GM12878 (cell line): ENCODE measurements around the gene RPS8. TPM values are rescaled to one million over a fixed set of nuclear protein-coding genes. Genes with fewer than 3 reads are reported as not detected.
"Not testable (repeated sequence)": the region's sequence is repeated elsewhere in the genome, so short reads cannot be mapped to it uniquely, and the experiment has no call there.

Source experiments
- ATAC-seq: fragments of 200-7000 bp; cut with Tn5 transposase; 3 replicates; pipeline ENCODE4 v1.9.1; 2020; ENCODE audit warnings: mild to moderate bottlenecking, moderate library complexity
- BruUV-seq: library from RNA; stranded (reverse); fragments of 400-500 nt; replicated peaks from 2 replicates; lab custom pipeline; 2021; lab: Mats Ljungman, UMichigan
- CTCF ChIA-PET: fragments of 300-600 bp; sonication (Branson Sonifier 250); formaldehyde crosslinking; extraction: SDS; loops from one replicate; lab custom pipeline; 2021; ENCODE audit warnings: inconsistent platforms; lab: Yijun Ruan, JAX
- POLR2A ChIA-PET: fragments of 350-600 bp; formaldehyde crosslinking; extraction: SDS; loops from one replicate; lab custom pipeline; 2021; ENCODE audit warnings: inconsistent platforms; lab: Charles Lee
- RAD21 ChIA-PET: fragments of 300-600 bp; sonication (Branson Sonifier 250); formaldehyde crosslinking; loops from one replicate; lab custom pipeline; 2023; ENCODE audit warnings: antibody characterized with exemption; ENCODE audit not compliant: unreplicated experiment; lab: Charles Lee
- SMC1A ChIA-PET: fragments of 300-600 bp; sonication (Branson Sonifier 250); formaldehyde crosslinking; loops from one replicate; lab custom pipeline; 2023; ENCODE audit not compliant: unreplicated experiment, uncharacterized antibody; lab: Charles Lee
- DNase-seq: peaks from one replicate; pipeline ENCODE4 v3.0.0-alpha.2; 2011; ENCODE audit warnings: low read depth, low spot score
- FAIRE-seq: peaks from 3 replicates; lab custom pipeline; 2011; peaks lifted over from hg19 to GRCh38; lab: Jason Lieb, UNC
- H2AFZ ChIP-seq: 2 replicates; pipeline ENCODE4 v1.6.0; 2011; ENCODE audit warnings: low read depth, low read length, control low read depth; ENCODE audit not compliant: control insufficient read depth
- H3K27ac ChIP-seq: 2 replicates; pipeline ENCODE4 v1.5.1; 2011; ENCODE audit warnings: control low read depth; ENCODE audit not compliant: control insufficient read depth, insufficient read depth
- H3K27me3 ChIP-seq, 2 experiments: replicated peaks in 1 of 2; 2 replicates each; pipeline versions ENCODE4 v1.6.0 to v1.6.1; 2011; ENCODE audit warnings: low read length in 1 of 2; ENCODE audit not compliant: control insufficient read depth in 2 of 2, insufficient read depth in 2 of 2
- H3K36me3 ChIP-seq, 2 experiments: 2 replicates each; pipeline ENCODE4 v1.5.1; 2011; ENCODE audit warnings: low read length in 1 of 2; ENCODE audit not compliant: control insufficient read depth in 2 of 2, insufficient read depth in 2 of 2
- H3K4me1 ChIP-seq: 2 replicates; pipeline ENCODE4 v1.6.1; 2011; ENCODE audit warnings: mild to moderate bottlenecking, low read length, moderate library complexity, mixed read lengths; ENCODE audit not compliant: control insufficient read depth, insufficient read depth
- H3K4me2 ChIP-seq: 2 replicates; pipeline ENCODE4 v1.6.0; 2011; ENCODE audit warnings: control low read depth; ENCODE audit not compliant: control insufficient read depth, insufficient read depth
- H3K4me3 ChIP-seq: fragments of 200-600 bp; sonication (generic); 2 replicates; pipeline ENCODE4 v1.5.1; 2016
- H3K79me2 ChIP-seq: 2 replicates; pipeline ENCODE4 v1.6.0; 2011; ENCODE audit warnings: low read length; ENCODE audit not compliant: control insufficient read depth, insufficient read depth
- H3K9ac ChIP-seq: 2 replicates; pipeline ENCODE4 v1.8.0; 2011; ENCODE audit warnings: low read length, control low read depth, mixed read lengths; ENCODE audit not compliant: control insufficient read depth, insufficient read depth
- H3K9me3 ChIP-seq: replicated peaks from 3 replicates; pipeline ENCODE4 v1.5.1; 2011; ENCODE audit warnings: mild to moderate bottlenecking, low read length; ENCODE audit not compliant: control insufficient read depth, insufficient read depth
- H4K20me1 ChIP-seq: 2 replicates; pipeline ENCODE4 v1.6.0; 2011; ENCODE audit not compliant: control insufficient read depth, insufficient read depth
- E2F4 ChIP-seq: IDR thresholded peaks from 2 replicates; pipeline ENCODE4 v1.6.1; 2012; ENCODE audit warnings: low read depth, low read length, improper control_type of control experiment
- NFIC ChIP-seq: IDR thresholded peaks from 2 replicates; pipeline ENCODE4 v1.6.1; 2012; ENCODE audit warnings: low read depth, mild to moderate bottlenecking, inconsistent platforms, low read length, moderate library complexity
- NFYA ChIP-seq: IDR thresholded peaks from 2 replicates; pipeline ENCODE4 v1.6.1; 2011; ENCODE audit warnings: low read depth, mild to moderate bottlenecking, low read length, improper control_type of control experiment, borderline replicate concordance
- NRF1 ChIP-seq: conservative IDR thresholded peaks from 2 replicates; pipeline ENCODE4 v1.6.1; 2011; ENCODE audit warnings: mild to moderate bottlenecking, low read depth, low read length, improper control_type of control experiment
- POLR2A ChIP-seq: IDR thresholded peaks from 2 replicates; pipeline ENCODE4 v1.6.1; 2011; ENCODE audit warnings: low read depth, mild to moderate bottlenecking, low read length
- RBBP5 ChIP-seq: fragments of 200-600 bp; sonication (generic); conservative IDR thresholded peaks from 2 replicates; pipeline ENCODE4 v1.6.1; 2016
- TCF3 ChIP-seq: IDR thresholded peaks from 2 replicates; pipeline ENCODE4 v1.6.1; 2012; ENCODE audit warnings: low read depth, mild to moderate bottlenecking, low read length, borderline replicate concordance; ENCODE audit not compliant: insufficient read depth
- YBX1 ChIP-seq: fragments of 450-650 bp; IDR thresholded peaks from 2 replicates; pipeline ENCODE4 v1.6.1; 2016; ENCODE audit warnings: antibody characterized with exemption
- WGBS: methylation state at CpG from one replicate; pipeline ENCODE4 v1.1.6; 2016; ENCODE audit warnings: low lambda C conversion rate; ENCODE audit not compliant: insufficient replicate concordance, insufficient coverage; ENCODE audit errors: missing lambda C conversion rate; 5-methylcytosine and 5-hydroxymethylcytosine counted together
- in situ Hi-C: fragments of 300-500 bp; cut with MboI; formaldehyde crosslinking; loops from 9 replicates; pipeline ENCODE4 v1.14.3; 2018; ENCODE audit warnings: mixed read lengths
- intact Hi-C: fragments of 100-400 bp; cut with micrococcal nuclease; formaldehyde crosslinking; loops from one replicate; pipeline ENCODE4 v1.14.2; 2022; ENCODE audit not compliant: unreplicated experiment
- polyA plus RNA-seq, 11 experiments: library from polyadenylated mRNA; depleted of rRNA in 4 of 11; unstranded in 6 of 11; stranded (reverse) in 5 of 11; fragments of >200 nt; fragmentation: Nextera tagmentation in 4 of 11; fragmentation: Illumina TruSeq in 1 of 11; extraction: Ambion mirVana in 4 of 11; extraction: Trizol in 1 of 11; gene quantifications; 1 replicate in 1 of 11; 2 replicates in 10 of 11; pipeline versions ENCODE4 v1.2.1 to v1.2.3, GENCODE V29; 2011 to 2016; ENCODE audit warnings: inconsistent platforms in 2 of 11, missing spikeins in 2 of 11, low read depth in 1 of 11
- total RNA-seq, 4 experiments: library from RNA; depleted of rRNA in 3 of 4; stranded (reverse); fragments of >200 nt in 3 of 4; fragmentation: Illumina TruSeq in 1 of 4; extraction: Trizol in 1 of 4; gene quantifications; 2 replicates each; pipeline versions ENCODE4 v1.2.1 to v1.2.3, GENCODE V29; 2013 to 2021
- TF ChIP-seq, protein P1 (sequence below): fragments of 450-650 bp; formaldehyde crosslinking; IDR thresholded peaks from 2 replicates; pipeline ENCODE4 v1.5.0; 2022; ENCODE audit warnings: mild to moderate bottlenecking, missing genetic modification characterization
- TF ChIP-seq, protein P2 (sequence below): fragments of 450-650 bp; IDR thresholded peaks from 2 replicates; pipeline ENCODE4 v1.6.1; 2017; ENCODE audit warnings: low read depth, mild to moderate bottlenecking, moderate library complexity

Gene RPS8
- total and polyA plus RNA-seq, 10 of the 15 experiments (the other 5 are each of a cell fraction or from before 2014, with no cell fraction given) = 1,296 to 3,461 (median 2,877) TPM

GRCh38 chr1:44815926-44816325 lies 40.6 kb downstream of the RPS8 start:
- ATAC-seq, DNase-seq, H4K20me1 ChIP-seq, H2AFZ ChIP-seq, RAD21 ChIA-PET, H3K79me2 ChIP-seq, H3K9me3 ChIP-seq, H3K9ac ChIP-seq, H3K4me3 ChIP-seq, H3K4me2 ChIP-seq, FAIRE-seq, BruUV-seq, H3K27me3 ChIP-seq, in situ Hi-C loops, H3K27ac ChIP-seq, H3K36me3 ChIP-seq, H3K4me1 ChIP-seq: not testable (repeated sequence)
- ChIA-PET CTCF (interaction anchor here (3.5 kb wide), 1 partner anchor 16 kb away, joined by 24 read pairs; the partner anchor contains the start of gene PLK3), SMC1A (interaction anchor here (1.0 to 1.3 kb wide), 3 partner anchors 9 to 22 kb away, joined by 3 to 5 read pairs (median 4); partner anchors contain the start of gene PLK3), POLR2A (interaction anchor here (1.1 kb wide), 1 partner anchor 96 kb away, joined by 4 read pairs; no protein-coding TSS in a partner anchor)
- intact Hi-C loops = loop anchor here (5.0 kb wide), 1 partner anchor 39 kb away; the partner anchor contains the start of gene RPS8
- WGBS = 93% methylated on average over 9 of the region's 9 CpGs

DNA sequence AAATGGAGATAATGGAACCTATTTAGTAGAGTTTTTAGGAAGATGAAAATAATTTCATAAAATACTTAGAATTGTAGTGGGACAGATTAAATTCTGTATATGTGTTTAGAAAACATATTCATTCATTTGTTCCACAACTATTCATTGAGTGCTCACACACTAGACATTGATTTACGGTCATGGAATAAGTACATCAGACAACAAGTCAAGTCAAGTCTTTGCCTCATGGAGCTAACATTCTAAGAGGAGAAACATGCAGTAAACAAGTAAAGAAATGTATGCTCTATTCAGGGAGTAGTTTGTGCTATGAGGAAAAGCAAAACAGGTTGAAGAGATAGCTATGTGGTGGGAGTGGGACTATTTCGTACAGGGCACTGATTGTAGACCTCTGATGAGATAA lies 42.0 kb downstream of the RPS8 start:
- Histone ChIP-seq H3K27me3 (no peaks in the 10 kb centered on the region), H3K4me3 (no peak overlapping the region), H2AFZ (no peak overlapping the region), H3K36me3 (no peaks in the 10 kb centered on the region; a peak in 1 of 4 replicates), H3K9ac (no peak overlapping the region), H3K27ac (no peak overlapping the region), H3K9me3 (no peaks in the 10 kb centered on the region), H4K20me1 (no peaks in the 10 kb centered on the region), H3K79me2 (no peaks in the 10 kb centered on the region), H3K4me1 (peaks cover 7% of the 10 kb centered on the region), H3K4me2 (no peak overlapping the region)
- no TSS peak for BruUV-seq
- ChIA-PET SMC1A (interaction anchor here (0.7 to 5.9 kb wide), 4 partner anchors 8 to 86 kb away, joined by 3 to 52 read pairs (median 4); partner anchors contain the start of genes BTBD19, DYNLT4 and PLK3), RAD21 (interaction anchor here (1.4 to 3.2 kb wide), 2 partner anchors 17 to 96 kb away, joined by 4 to 23 read pairs; partner anchors contain the start of gene PLK3), CTCF (interaction anchor here (0.8 to 4.7 kb wide), 7 partner anchors 9 to 675 kb away, joined by 3 to 45 read pairs (median 6); partner anchors contain the start of genes BTBD19, DYNLT4, PLK3 and RNU5D-1), POLR2A (interaction anchor here (1.0 to 5.9 kb wide), 6 partner anchors 8 to 95 kb away, joined by 3 to 56 read pairs (median 16); partner anchors contain the start of genes BEST4, BTBD19, DYNLT4 and PLK3)
- WGBS = 98% methylated on average over 2 of the region's 2 CpGs
- FAIRE-seq = no peak
- ATAC-seq = no peak
- intact Hi-C loops = loop anchor here (5.0 kb wide), 1 partner anchor 40 kb away; the partner anchor contains the start of gene RPS8
- in situ Hi-C loops = no loop called here
- no peak for DNase-seq
- TF ChIP-seq, protein P1, sequence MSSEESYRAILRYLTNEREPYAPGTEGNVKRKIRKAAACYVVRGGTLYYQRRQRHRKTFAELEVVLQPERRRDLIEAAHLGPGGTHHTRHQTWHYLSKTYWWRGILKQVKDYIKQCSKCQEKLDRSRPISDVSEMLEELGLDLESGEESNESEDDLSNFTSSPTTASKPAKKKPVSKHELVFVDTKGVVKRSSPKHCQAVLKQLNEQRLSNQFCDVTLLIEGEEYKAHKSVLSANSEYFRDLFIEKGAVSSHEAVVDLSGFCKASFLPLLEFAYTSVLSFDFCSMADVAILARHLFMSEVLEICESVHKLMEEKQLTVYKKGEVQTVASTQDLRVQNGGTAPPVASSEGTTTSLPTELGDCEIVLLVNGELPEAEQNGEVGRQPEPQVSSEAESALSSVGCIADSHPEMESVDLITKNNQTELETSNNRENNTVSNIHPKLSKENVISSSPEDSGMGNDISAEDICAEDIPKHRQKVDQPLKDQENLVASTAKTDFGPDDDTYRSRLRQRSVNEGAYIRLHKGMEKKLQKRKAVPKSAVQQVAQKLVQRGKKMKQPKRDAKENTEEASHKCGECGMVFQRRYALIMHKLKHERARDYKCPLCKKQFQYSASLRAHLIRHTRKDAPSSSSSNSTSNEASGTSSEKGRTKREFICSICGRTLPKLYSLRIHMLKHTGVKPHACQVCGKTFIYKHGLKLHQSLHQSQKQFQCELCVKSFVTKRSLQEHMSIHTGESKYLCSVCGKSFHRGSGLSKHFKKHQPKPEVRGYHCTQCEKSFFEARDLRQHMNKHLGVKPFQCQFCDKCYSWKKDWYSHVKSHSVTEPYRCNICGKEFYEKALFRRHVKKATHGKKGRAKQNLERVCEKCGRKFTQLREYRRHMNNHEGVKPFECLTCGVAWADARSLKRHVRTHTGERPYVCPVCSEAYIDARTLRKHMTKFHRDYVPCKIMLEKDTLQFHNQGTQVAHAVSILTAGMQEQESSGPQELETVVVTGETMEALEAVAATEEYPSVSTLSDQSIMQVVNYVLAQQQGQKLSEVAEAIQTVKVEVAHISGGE = no peak
- TF ChIP-seq E2F4 (no peak), POLR2A (no peak), YBX1 (no peak), NFYA (no peak), RBBP5 (no peak), NFIC (no peak), TCF3 (no peak), NRF1 (no peak)
- TF ChIP-seq, protein P2, sequence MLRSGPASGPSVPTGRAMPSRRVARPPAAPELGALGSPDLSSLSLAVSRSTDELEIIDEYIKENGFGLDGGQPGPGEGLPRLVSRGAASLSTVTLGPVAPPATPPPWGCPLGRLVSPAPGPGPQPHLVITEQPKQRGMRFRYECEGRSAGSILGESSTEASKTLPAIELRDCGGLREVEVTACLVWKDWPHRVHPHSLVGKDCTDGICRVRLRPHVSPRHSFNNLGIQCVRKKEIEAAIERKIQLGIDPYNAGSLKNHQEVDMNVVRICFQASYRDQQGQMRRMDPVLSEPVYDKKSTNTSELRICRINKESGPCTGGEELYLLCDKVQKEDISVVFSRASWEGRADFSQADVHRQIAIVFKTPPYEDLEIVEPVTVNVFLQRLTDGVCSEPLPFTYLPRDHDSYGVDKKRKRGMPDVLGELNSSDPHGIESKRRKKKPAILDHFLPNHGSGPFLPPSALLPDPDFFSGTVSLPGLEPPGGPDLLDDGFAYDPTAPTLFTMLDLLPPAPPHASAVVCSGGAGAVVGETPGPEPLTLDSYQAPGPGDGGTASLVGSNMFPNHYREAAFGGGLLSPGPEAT = no peak
